ENCODE results near the gene ERFE.

DNA sequence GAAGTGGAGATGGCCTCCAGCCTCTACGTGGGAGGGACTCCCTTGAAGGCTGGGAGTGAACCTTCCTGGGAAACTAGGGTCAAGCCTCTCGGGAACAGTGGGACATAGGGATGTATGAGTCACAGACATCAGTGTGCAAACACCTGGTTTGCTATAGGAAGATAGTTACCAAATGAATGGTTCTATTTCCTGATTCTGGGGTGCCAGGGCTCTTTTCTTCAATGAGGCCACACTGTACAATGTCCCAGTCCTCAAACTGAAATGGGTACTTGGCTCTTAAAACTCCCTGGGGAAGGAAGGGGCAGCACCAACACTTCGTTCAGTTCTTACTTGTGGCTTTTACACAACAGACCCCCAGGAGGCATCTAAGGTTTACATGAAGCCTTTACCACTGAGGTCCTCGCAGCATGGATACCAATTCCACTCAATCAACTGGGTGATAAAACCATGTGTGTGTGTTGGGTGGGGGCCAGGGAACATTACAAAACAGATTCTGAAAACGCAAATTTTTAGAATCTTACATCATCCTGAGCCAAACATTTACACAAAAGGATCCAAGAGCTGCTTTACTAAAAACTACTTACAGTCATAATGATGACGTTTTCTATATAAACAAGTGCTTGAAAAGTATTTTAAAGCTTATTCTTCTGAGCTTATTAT lies 10.4 kb downstream of the ERFE start:
- TF ChIP-seq, protein P1, sequence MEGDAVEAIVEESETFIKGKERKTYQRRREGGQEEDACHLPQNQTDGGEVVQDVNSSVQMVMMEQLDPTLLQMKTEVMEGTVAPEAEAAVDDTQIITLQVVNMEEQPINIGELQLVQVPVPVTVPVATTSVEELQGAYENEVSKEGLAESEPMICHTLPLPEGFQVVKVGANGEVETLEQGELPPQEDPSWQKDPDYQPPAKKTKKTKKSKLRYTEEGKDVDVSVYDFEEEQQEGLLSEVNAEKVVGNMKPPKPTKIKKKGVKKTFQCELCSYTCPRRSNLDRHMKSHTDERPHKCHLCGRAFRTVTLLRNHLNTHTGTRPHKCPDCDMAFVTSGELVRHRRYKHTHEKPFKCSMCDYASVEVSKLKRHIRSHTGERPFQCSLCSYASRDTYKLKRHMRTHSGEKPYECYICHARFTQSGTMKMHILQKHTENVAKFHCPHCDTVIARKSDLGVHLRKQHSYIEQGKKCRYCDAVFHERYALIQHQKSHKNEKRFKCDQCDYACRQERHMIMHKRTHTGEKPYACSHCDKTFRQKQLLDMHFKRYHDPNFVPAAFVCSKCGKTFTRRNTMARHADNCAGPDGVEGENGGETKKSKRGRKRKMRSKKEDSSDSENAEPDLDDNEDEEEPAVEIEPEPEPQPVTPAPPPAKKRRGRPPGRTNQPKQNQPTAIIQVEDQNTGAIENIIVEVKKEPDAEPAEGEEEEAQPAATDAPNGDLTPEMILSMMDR (IDR thresholded peaks at IDR 0.05) = no peak
- no peak for TF ChIP-seq POLR2A (IDR thresholded peaks at IDR 0.05)

All from body of pancreas (tissue), 4 donors.